ENCODE data around the gene PTRH1. TPM values are rescaled to one million over a fixed set of nuclear protein-coding genes. Genes with fewer than 3 reads are reported as not detected.
A peak's percentile ranks its signal among the peaks of the same experiment; 100 is the strongest.

PTRH1 gene
- total RNA-seq, 1 donor from 2014 or later: 9.1 TPM

DNA sequence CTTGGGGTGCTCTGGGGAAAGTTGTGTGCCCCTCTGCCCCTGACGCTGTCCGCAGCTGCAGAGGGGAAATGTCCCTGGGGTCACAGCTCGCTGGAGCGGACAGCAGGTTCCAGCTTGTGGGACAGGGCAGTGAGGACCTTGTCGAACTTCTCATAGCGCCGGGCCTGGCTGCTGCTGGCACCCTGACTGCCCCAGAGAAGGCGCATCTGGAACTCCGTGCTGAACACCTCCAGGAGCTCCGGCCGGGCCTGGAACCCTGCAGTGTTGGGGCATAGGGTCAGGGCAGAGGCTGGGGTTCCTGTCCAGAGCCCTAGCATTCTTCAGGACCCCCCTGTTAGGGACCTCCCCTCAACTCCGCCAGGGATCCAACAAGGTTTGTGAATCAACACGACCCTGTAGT lies 23.2 kb upstream of the PTRH1 start:
- no peaks in the 10 kb centered on the region for H3K27me3 ChIP-seq (ENCODE audit: low read depth)
- H3K36me3 ChIP-seq: peaks cover 53% of the 10 kb centered on the region
- no peak for ATAC-seq
- no peak for DNase-seq
- intact Hi-C loops (cut with DNase I): loop anchor here (10.0 kb wide), 1 partner anchor 144 kb away; no protein-coding TSS in a partner anchor
- no peak overlapping the region for H3K27ac ChIP-seq
- H3K9me3 ChIP-seq: no peaks in the 10 kb centered on the region
- TF ChIP-seq, protein P1, sequence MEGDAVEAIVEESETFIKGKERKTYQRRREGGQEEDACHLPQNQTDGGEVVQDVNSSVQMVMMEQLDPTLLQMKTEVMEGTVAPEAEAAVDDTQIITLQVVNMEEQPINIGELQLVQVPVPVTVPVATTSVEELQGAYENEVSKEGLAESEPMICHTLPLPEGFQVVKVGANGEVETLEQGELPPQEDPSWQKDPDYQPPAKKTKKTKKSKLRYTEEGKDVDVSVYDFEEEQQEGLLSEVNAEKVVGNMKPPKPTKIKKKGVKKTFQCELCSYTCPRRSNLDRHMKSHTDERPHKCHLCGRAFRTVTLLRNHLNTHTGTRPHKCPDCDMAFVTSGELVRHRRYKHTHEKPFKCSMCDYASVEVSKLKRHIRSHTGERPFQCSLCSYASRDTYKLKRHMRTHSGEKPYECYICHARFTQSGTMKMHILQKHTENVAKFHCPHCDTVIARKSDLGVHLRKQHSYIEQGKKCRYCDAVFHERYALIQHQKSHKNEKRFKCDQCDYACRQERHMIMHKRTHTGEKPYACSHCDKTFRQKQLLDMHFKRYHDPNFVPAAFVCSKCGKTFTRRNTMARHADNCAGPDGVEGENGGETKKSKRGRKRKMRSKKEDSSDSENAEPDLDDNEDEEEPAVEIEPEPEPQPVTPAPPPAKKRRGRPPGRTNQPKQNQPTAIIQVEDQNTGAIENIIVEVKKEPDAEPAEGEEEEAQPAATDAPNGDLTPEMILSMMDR (IDR thresholded peaks at IDR 0.05): no peak
- H3K4me3 ChIP-seq: no peak overlapping the region
- H3K4me1 ChIP-seq: peaks cover 42% of the 10 kb centered on the region

DNA sequence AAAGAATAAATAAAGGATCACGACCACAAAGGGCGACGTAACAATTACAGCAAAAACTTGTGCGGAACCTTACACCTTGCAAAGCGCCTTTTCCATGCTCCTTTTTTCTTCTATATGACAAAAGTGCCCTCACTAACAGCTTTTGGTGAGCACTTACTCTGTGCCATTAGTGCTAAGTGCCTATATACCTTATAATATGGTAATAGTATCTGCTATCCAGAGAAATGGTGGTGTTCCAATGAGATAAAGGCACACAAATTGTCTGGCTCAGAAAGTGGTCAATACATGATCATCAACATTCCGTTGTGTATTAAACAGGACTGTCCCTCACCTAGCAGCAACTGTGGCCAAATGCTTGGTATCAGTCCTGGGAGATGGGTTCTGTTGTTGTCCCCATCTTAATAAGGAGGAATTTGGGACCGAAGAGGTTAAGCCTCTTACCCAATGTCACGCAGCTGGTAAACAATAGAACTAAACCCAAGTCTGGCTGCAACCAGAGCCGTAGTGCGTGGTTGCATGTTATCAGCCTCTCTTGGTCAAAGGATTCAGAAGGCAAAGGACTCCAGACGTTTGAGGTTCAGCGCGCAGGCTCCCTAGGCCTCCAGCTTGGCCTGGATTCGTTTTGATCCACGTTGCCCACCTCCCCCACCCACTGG lies 20.2 kb upstream of the PTRH1 start:
- peak overlapping the region; percentile 98 for H3K27ac ChIP-seq
- no peaks in the 10 kb centered on the region for H3K9me3 ChIP-seq
- no peak for DNase-seq
- intact Hi-C loops (cut with DNase I): loop anchor here (10.0 kb wide), 1 partner anchor 141 kb away; no protein-coding TSS in a partner anchor
- TF ChIP-seq, protein P1 (IDR thresholded peaks at IDR 0.05): no peak
- H3K4me1 ChIP-seq: peaks cover 21% of the 10 kb centered on the region
- peaks cover 50% of the 10 kb centered on the region for H3K36me3 ChIP-seq
- no peak overlapping the region for H3K4me3 ChIP-seq
- ATAC-seq: no peak
- H3K27me3 ChIP-seq (ENCODE audit: low read depth): no peaks in the 10 kb centered on the region

DNA sequence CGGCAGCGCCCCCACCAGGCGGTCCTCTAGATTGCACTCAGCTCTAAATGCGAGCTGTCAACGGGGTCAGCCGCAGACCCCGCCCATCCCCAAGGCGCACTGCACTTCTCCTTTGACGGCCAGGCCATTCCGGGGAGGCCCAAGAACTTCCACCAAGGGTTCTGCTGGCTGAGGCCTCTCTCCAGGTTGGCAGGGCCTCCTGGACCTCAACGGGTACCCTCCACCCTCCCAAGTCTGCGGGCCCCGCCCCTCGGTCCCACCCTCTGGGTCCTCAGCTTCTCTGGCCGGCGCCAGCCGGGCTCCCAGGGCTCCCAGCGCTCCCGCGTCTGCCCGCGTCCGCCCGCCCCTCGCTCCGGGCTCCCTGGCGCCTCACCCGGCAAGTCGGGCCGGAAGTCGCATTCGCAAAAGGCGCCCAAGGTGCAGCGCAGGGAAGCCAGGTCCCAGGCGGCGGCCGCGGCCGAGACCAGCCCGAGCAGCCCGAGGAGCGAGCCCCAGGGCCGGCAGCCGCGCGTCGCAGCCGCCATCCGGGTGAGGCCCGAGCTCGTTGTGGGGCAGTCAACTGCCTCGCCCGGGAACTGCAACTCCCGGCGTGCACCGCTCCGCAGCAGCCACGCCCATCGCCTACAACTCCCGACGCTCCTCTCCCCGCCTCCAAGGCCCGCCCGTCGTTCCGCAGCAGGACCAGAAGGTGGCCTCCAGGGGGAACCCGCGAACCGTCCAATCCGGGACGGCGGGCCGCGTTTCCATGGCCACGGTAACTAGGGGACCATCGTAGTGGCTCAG lies 19.5 kb upstream of the PTRH1 start, which contains the start of gene TOR2A:
Gene TOR2A, minus strand, starts transcription at position 548 of the 783 bp plus-strand sequence. Its CDS starts 24 bp downstream, at position 524.
- Histone ChIP-seq H3K9me3 (no peaks in the 10 kb centered on the region), H3K4me3 (peak within 1 kb of the TSS; percentile 86), H3K27me3 (ENCODE audit: low read depth) (no peaks in the 10 kb centered on the region), H3K27ac (peak within 1 kb of the TSS; percentile 98), H3K36me3 (peaks cover 45% of the 10 kb centered on the region), H3K4me1 (peaks cover 15% of the 10 kb centered on the region)
- peak; percentile 98 for ATAC-seq
- intact Hi-C loops (cut with DNase I): loop anchor here (10.0 kb wide), 1 partner anchor 140 kb away; no protein-coding TSS in a partner anchor
- DNase-seq: peak; percentile 99
- TF ChIP-seq, protein P1 (IDR thresholded peaks at IDR 0.05): peak; percentile 97

DNA sequence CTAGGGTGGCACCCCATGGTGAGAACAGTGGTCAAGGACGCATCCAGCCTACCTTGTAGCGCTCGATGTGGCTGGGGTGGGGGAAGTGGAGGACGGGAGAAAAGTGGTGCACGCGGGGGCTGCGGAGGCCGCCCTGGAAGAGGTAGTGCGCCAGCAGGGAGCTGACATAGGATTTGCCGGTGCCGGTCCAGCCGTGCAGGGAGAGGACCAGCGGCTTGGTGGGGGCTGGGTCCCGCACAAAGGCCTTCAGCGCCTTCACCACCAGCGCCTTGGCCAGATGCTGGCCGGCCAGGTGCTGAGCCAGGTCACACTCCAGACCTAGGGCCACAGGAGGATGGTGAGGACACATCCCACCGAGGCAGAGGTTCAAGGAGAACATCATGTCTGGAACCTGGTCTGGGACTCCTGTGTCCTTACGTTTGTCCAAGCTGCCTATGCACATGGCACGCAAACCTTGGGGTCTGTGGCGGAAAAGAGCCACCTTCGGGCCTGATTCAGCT lies 18.8 kb upstream of the PTRH1 start:
- no peak for ATAC-seq
- peak overlapping the region; percentile 98 for H3K27ac ChIP-seq

DNA sequence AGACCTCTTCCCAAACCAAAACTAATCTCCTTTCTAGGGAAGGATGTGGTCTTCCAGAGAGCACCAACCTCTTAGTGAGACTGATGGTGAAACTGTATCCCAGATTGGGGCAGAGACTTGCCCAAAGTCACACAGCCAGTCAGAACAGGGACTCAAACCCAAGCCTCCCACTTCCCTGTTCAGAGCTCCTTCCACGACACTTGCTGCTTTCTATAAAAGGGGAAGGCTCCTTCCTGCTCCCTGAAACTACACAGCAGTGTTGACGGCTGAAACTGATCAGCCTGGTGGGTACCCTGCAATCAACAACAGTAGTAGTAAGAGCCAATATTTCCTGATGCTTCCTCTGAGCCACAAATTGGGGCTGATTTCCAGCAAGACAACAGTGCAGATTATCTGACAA lies 18.2 kb upstream of the PTRH1 start:
- ATAC-seq (no peak), DNase-seq (no peak)
- H3K27me3 ChIP-seq (ENCODE audit: low read depth): no peaks in the 10 kb centered on the region
- H3K36me3 ChIP-seq: peaks cover 32% of the 10 kb centered on the region
- TF ChIP-seq, protein P1 (IDR thresholded peaks at IDR 0.05): no peak
- no peak overlapping the region for H3K4me3 ChIP-seq
- intact Hi-C loops (cut with DNase I): loop anchor here (10.0 kb wide), 1 partner anchor 139 kb away; no protein-coding TSS in a partner anchor
- no peak overlapping the region for H3K27ac ChIP-seq
- H3K9me3 ChIP-seq: no peaks in the 10 kb centered on the region
- peaks cover 11% of the 10 kb centered on the region for H3K4me1 ChIP-seq

More for the DNA sequence above, 18.8 kb upstream of the PTRH1 start:
- DNase-seq: no peak
- Histone ChIP-seq H3K36me3 (peaks cover 38% of the 10 kb centered on the region), H3K4me1 (peaks cover 11% of the 10 kb centered on the region), H3K9me3 (no peaks in the 10 kb centered on the region), H3K27me3 (ENCODE audit: low read depth) (no peaks in the 10 kb centered on the region), H3K4me3 (peak overlapping the region; percentile 86)
- TF ChIP-seq, protein P1 (IDR thresholded peaks at IDR 0.05): no peak
- intact Hi-C loops (cut with DNase I): loop anchor here (10.0 kb wide), 1 partner anchor 139 kb away; no protein-coding TSS in a partner anchor
